Coronary artery (tissue), 2 donors: ENCODE data around the gene ALDH1L2.

Experiments used
- DNase-seq: peaks from one replicate; pipeline ENCODE4 v3.0.0-alpha.2; 2017; ENCODE audit warnings: low spot score
- H3K27ac ChIP-seq, 2 donors: fragments of 200-600 bp; sonication (generic); one replicate each; pipeline ENCODE4 v1.5.1; 2016 to 2019
- H3K4me3 ChIP-seq: fragments of 200-600 bp; sonication (generic); 2 replicates; pipeline ENCODE4 v1.5.1; 2016; ENCODE audit warnings: mild to moderate bottlenecking, moderate library complexity
- CTCF ChIP-seq: fragments of 200-600 bp; sonication (generic); IDR thresholded peaks from one replicate; pipeline ENCODE4 v1.5.1; 2019; ENCODE audit warnings: antibody characterized with exemption

ALDH1L2 gene

GRCh38 chr12:105085501-105085900 is 1.2 kb upstream of the ALDH1L2 start:
- no peak overlapping the region for H3K27ac ChIP-seq
- H3K4me3 ChIP-seq: no peak overlapping the region
- TF ChIP-seq CTCF: no peak
- no peak for DNase-seq

GRCh38 chr12:105083551-105084105 is 630 bp downstream of the ALDH1L2 start:
- peak overlapping the region; percentile 87 for H3K4me3 ChIP-seq
- DNase-seq: peak; percentile 84
- H3K27ac ChIP-seq: peak overlapping the region; percentile 55 to 85
- TF ChIP-seq CTCF: no peak

- Histone ChIP-seq H3K4me3 (peak overlapping the region; percentile 87), H3K27ac (peak overlapping the region in 1 of 2 donors; percentile 55)
- TF ChIP-seq CTCF: no peak
- no peak for DNase-seq
Measured at GRCh38 chr12:105083031-105083430, 1.2 kb downstream of the ALDH1L2 start.

- H3K27ac ChIP-seq: no peak overlapping the region
- DNase-seq: no peak
- TF ChIP-seq CTCF: no peak
- no peak overlapping the region for H3K4me3 ChIP-seq
Measured at GRCh38 chr12:105078712-105079570, 5.3 kb downstream of the ALDH1L2 start.

GRCh38 chr12:105077435-105077834 is 6.8 kb downstream of the ALDH1L2 start:
- no peak for DNase-seq
- TF ChIP-seq CTCF: no peak

GRCh38 chr12:105076913-105077312 is 7.3 kb downstream of the ALDH1L2 start:
- Histone ChIP-seq H3K27ac (no peak overlapping the region), H3K4me3 (no peak overlapping the region)
- no peak for DNase-seq
- no peak for TF ChIP-seq CTCF

More at GRCh38 chr12:105077435-105077834, 6.8 kb downstream of the ALDH1L2 start:
- H3K27ac ChIP-seq: no peak overlapping the region
- no peak overlapping the region for H3K4me3 ChIP-seq

- no peak for TF ChIP-seq CTCF
- H3K27ac ChIP-seq: peak overlapping the region in 1 of 2 donors; percentile 37
- H3K4me3 ChIP-seq: no peak overlapping the region
- no peak for DNase-seq
Measured at GRCh38 chr12:105076098-105076497, 8.2 kb downstream of the ALDH1L2 start.
